ENCODE data around the gene MYLK. TPM values are rescaled to one million over a fixed set of nuclear protein-coding genes. Genes with fewer than 3 reads are reported as not detected.

The MYLK gene
- total and polyA plus RNA-seq, 9 of the 15 experiments (the other 6 are each of a cell fraction or from before 2014, with no cell fraction given) = 0.11 to 0.53 (median 0.18) TPM; not detected in 2

GRCh38 chr3:123753286-123753685 lies 130.8 kb downstream of the MYLK start:
- CTCF ChIA-PET (ENCODE audit: low intra/inter-chr PET ratio) = no interaction called here
- H3K9me1 ChIP-seq (ENCODE audit: control insufficient read depth, insufficient read depth, low read length) = no peaks in the 10 kb centered on the region

More at GRCh38 chr3:123753286-123753685, 130.8 kb downstream of the MYLK start:
- no peaks in the 10 kb centered on the region for H3K36me3 ChIP-seq (ENCODE audit: control insufficient read depth, insufficient read depth, low read length)
- DNase-seq (ENCODE audit: extremely low read depth in 1 of 4, low spot score in 3 of 4) (no peak), FAIRE-seq (no peak), ATAC-seq (no peak)
- no TSS peak for BruUV-seq (replicated peaks)
- H4K20me1 ChIP-seq (replicated peaks; ENCODE audit: control insufficient read depth, insufficient read depth, low read length) = no peaks in the 10 kb centered on the region
- POLR2A ChIA-PET = no interaction called here
- no peak overlapping the region for H3K4me3 ChIP-seq
- no peak for TF ChIP-seq ZNF407 (IDR thresholded peaks at IDR 0.05; ENCODE audit: low read depth)
- no peak for TF ChIP-seq HMG20A (CRISPR knock-in tag; conservative IDR thresholded peaks at IDR 0.05)
- no peak for TF ChIP-seq NBN (IDR thresholded peaks at IDR 0.05; ENCODE audit: low read depth)
- TF ChIP-seq ZNF764 (CRISPR knock-in tag; IDR thresholded peaks at IDR 0.05; ENCODE audit: low read depth) = no peak
- no peak for TF ChIP-seq ASH1L (IDR thresholded peaks at IDR 0.05; ENCODE audit: borderline replicate concordance, low read depth, partially characterized antibody)
- peaks cover 0 to 4% of the 10 kb centered on the region in 2 experiments; a peak in 1 of 5 replicates for H3K27me3 ChIP-seq (ENCODE audit: control insufficient read depth in 2 of 2, insufficient read depth in 2 of 2, low read length in 2 of 2)
- H3K9ac ChIP-seq (ENCODE audit: insufficient read depth in 1 of 2, low read depth in 2 of 2, low read length in 2 of 2) = no peak overlapping the region
- H3K4me2 ChIP-seq (ENCODE audit: insufficient read depth, low read length) = no peak overlapping the region
- no peak overlapping the region for H2AFZ ChIP-seq (ENCODE audit: low read depth, low read length)
- H3K9me3 ChIP-seq (replicated peaks; ENCODE audit: control insufficient read depth, insufficient read depth, low read depth, low read length) = no peaks in the 10 kb centered on the region
- H3K79me2 ChIP-seq (ENCODE audit: control insufficient read depth, insufficient read depth, low read length) = no peaks in the 10 kb centered on the region
- H3K27ac ChIP-seq (ENCODE audit: extremely low read depth, low read depth, low read length) = no peak overlapping the region
- in situ Hi-C loops (cut with MboI) (no loop called here), intact Hi-C loops (cut with micrococcal nuclease) (no loop called here)
- H3K4me1 ChIP-seq (replicated peaks in 1 of 2; ENCODE audit: control insufficient read depth in 2 of 2, insufficient read depth in 2 of 2, low read length in 2 of 2) = no peaks in the 10 kb centered on the region

Data from K562 (cell line).